ENCODE measurements around the gene SRXN1.

SRXN1 gene

DNA sequence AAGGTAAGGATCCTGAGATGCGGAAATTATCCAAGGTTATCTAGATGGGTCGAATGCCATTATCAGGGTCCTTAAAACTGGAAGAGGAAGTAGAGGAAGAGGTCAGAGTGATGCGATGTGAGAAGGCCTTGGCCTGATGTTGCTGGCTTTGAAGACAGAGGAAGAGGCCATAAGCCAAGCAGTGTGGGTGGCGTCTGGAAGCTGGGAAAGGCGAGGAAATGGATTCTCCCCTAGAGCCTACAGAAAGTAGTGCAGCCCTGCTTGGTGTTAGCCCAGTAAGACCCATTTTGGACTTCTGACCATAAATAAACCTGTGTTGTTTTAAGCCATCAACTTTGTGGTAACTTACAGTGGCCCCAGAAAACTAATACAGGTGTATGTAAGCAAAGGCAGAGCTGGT, 2.0 kb downstream of the SRXN1 start:
- Histone ChIP-seq H3K79me2 (ENCODE audit: insufficient read depth, low read length) (peaks cover 9% of the 10 kb centered on the region; the same call in 1 of the 2 replicates), H3K27ac (ENCODE audit: low read depth, low read length, poor library complexity, severe bottlenecking) (no peak overlapping the region), H3K4me2 (ENCODE audit: low read length) (peak overlapping the region; percentile 88; the same call in 1 of the 2 replicates), H3K4me1 (ENCODE audit: insufficient read depth, low read length, severe bottlenecking) (peaks cover 20% of the 10 kb centered on the region), H2AFZ (ENCODE audit: low read length) (no peak overlapping the region), H3K9ac (ENCODE audit: low read length) (no peak overlapping the region), H3F3A (ENCODE audit: insufficient read depth, low read length) (no peaks in the 10 kb centered on the region), H3K9me2 (ENCODE audit: low read depth, low read length) (no peaks in the 10 kb centered on the region), H3K27me3 (ENCODE audit: insufficient read depth, low read length) (no peaks in the 10 kb centered on the region), H3K4me3 (ENCODE audit: low read depth, low read length, poor library complexity, severe bottlenecking) (no peak overlapping the region), H4K20me1 (ENCODE audit: insufficient read depth, low read length) (no peaks in the 10 kb centered on the region), H3K36me3 (ENCODE audit: insufficient read depth, low read length) (peaks cover 40% of the 10 kb centered on the region), H3K9me3 (ENCODE audit: low read length) (no peaks in the 10 kb centered on the region)
- TF ChIP-seq EZH2 (IDR thresholded peaks at IDR 0.05; ENCODE audit: borderline replicate concordance, low read length): no peak
- TF ChIP-seq CTCF (IDR thresholded peaks at IDR 0.05; ENCODE audit: low read length): no peak

- Histone ChIP-seq H3K79me2 (ENCODE audit: insufficient read depth, low read length) (peaks cover 9% of the 10 kb centered on the region; the same call in 1 of the 2 replicates), H2AFZ (ENCODE audit: low read length) (no peak overlapping the region), H3F3A (ENCODE audit: insufficient read depth, low read length) (no peaks in the 10 kb centered on the region), H3K4me1 (ENCODE audit: insufficient read depth, low read length, severe bottlenecking) (peaks cover 23% of the 10 kb centered on the region), H3K9me3 (ENCODE audit: low read length) (no peaks in the 10 kb centered on the region), H3K36me3 (ENCODE audit: insufficient read depth, low read length) (peaks cover 40% of the 10 kb centered on the region), H3K9ac (ENCODE audit: low read length) (no peak overlapping the region), H3K4me2 (ENCODE audit: low read length) (no peak overlapping the region), H3K4me3 (ENCODE audit: low read depth, low read length, poor library complexity, severe bottlenecking) (no peak overlapping the region), H3K27ac (ENCODE audit: low read depth, low read length, poor library complexity, severe bottlenecking) (no peak overlapping the region), H3K27me3 (ENCODE audit: insufficient read depth, low read length) (no peaks in the 10 kb centered on the region), H4K20me1 (ENCODE audit: insufficient read depth, low read length) (no peaks in the 10 kb centered on the region), H3K9me2 (ENCODE audit: low read depth, low read length) (no peaks in the 10 kb centered on the region)
- no peak for TF ChIP-seq EZH2 (IDR thresholded peaks at IDR 0.05; ENCODE audit: borderline replicate concordance, low read length)
- no peak for TF ChIP-seq CTCF (IDR thresholded peaks at IDR 0.05; ENCODE audit: low read length)
Measured at GRCh38 chr20:650281-650680, 2.7 kb downstream of the SRXN1 start.

DNA sequence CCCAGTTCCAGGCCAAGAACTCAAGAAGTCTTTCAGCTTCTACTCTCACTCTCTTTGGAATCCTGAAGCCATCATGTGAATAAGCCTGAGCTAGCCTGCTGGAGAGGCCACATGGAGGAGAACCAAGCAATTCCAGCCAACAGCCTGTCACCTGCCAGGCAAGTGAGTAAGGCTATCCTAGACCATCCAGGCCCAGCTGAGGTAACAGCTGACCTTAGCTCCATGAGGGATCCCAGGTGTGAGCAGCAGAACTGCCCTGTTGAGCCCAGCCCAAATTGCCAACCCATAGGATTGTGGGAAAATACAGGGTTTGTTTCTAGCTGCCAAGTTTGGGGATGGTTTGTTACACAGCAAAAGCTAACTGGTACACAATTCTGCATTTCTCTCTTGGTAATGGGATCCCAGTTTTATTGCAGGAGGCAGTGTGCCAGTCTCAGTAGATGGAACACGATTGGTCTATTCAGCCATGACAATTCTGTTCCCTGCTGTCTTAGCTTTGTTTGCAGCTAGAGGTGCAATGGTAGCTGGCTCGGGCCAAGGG, 5.5 kb downstream of the SRXN1 start:
- Histone ChIP-seq H3K9ac (ENCODE audit: low read length) (no peak overlapping the region), H3K36me3 (ENCODE audit: insufficient read depth, low read length) (peaks cover 40% of the 10 kb centered on the region), H3K79me2 (ENCODE audit: insufficient read depth, low read length) (peaks cover 9% of the 10 kb centered on the region; the same call in 1 of the 2 replicates), H3K27me3 (ENCODE audit: insufficient read depth, low read length) (no peaks in the 10 kb centered on the region), H3K4me2 (ENCODE audit: low read length) (no peak overlapping the region), H2AFZ (ENCODE audit: low read length) (no peak overlapping the region), H3K9me2 (ENCODE audit: low read depth, low read length) (no peaks in the 10 kb centered on the region), H3K9me3 (ENCODE audit: low read length) (no peaks in the 10 kb centered on the region), H3K27ac (ENCODE audit: low read depth, low read length, poor library complexity, severe bottlenecking) (no peak overlapping the region), H3K4me3 (ENCODE audit: low read depth, low read length, poor library complexity, severe bottlenecking) (no peak overlapping the region), H3F3A (ENCODE audit: insufficient read depth, low read length) (no peaks in the 10 kb centered on the region), H3K4me1 (ENCODE audit: insufficient read depth, low read length, severe bottlenecking) (peaks cover 14% of the 10 kb centered on the region), H4K20me1 (ENCODE audit: insufficient read depth, low read length) (no peaks in the 10 kb centered on the region)
- TF ChIP-seq EZH2 (IDR thresholded peaks at IDR 0.05; ENCODE audit: borderline replicate concordance, low read length) (no peak), CTCF (IDR thresholded peaks at IDR 0.05; ENCODE audit: low read length) (no peak)

Data from OCI-LY1 (cell line).